Measurements from ENCODE around the gene LHFPL3.

Gene LHFPL3

DNA sequence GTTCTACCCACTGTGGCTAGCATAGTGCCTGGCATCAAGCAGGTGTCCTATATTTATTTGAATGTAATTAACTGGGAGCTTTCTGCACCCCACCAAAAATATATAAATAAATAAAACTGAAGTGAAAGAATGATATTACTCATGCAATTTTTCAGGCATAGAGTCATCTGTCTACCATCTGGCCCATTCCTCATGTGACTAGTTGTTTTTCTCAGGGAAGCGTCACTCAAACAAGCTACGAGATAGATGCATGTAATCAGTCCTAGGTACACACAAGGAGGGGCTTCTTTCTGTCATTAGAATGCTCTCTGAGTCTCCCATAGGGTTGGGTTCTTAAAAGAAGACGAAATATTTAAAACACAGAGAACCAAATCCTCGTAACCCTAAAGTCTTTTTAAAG lies 430.1 kb downstream of the LHFPL3 start:
- no peak for DNase-seq

DNA sequence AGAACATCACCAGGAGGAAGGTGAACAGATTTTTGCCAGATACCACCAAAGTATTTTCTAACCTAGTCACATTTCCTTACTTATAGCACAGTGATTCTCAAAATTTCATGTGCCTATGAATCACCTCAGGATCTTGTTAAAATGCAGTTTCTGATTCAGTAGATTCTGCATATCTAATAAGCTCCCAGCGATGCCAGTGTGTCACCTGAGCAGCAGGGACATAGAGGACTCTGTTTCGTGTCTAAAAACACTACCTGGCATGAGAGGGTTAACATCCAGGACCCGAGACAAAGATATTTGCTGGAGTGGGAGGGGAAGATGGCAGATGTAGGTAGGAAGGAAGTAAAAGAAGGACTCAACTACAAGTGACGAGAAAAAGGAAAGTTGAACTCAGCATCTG lies 433.5 kb downstream of the LHFPL3 start:
- no peak for DNase-seq

DNA sequence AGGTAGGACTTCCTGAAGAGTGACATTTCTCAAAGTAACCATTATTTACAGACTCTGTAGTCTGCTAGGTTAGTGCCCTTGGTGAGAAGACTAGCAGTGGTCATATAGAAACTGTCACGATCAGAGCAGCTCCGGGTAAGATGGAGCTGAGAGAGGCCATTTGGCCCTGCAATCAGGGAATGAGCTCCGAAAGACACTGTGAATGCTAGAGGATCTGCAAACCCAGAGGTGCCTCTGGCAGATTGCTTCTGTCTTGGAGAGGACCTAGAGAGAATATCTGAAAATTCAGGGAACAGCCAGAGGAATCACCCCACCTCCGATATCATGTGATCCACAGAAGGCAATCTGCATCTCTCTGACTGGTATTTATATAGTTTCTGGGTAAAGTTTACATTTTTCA lies 438.7 kb downstream of the LHFPL3 start:
- DNase-seq = no peak

- no peak for DNase-seq
These were observed 439.6 kb downstream of the LHFPL3 start for GRCh38 chr7:104767826-104768536.

- no peak for DNase-seq
These were observed 444.3 kb downstream of the LHFPL3 start for GRCh38 chr7:104772405-104773345.

DNA sequence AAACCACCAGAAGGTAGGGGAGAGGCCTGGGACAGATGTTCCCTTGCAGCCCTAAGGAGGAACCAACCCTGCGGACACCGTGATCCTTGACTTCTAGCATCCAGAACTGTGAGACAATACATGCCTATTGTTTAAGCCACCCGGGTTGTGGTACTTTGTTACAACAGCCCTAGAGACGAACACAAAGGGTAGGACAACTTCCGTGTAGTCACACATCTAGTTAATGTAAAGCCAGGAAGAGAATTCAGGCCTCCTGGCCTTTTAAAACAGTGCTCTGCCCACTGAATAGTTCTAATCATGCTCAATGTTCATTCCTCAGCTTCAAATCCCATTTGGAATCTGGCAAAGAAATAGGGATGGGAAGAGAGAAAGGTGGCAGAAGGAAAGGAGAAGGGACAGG lies 445.4 kb downstream of the LHFPL3 start:
- no peak for DNase-seq

DNA sequence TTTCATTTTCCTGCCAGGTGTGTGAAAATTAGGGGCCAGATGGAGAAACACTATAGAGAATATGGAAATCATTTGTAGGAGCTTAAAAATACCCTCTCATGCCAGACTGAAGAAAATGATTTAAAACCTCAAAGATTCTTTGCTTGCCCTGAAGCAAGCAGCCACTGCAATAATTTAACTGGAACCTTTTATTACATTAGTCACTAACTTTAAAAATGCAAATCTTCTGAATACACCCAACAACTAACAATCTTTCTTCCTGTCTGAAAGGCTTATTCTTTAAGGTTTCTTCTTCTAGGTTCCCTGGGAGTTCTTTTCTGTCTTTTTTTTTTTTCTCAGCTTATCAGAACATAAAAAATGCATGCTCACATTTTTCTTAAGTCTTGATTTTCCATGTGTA lies 447.1 kb downstream of the LHFPL3 start:
- no peak for DNase-seq

DNA sequence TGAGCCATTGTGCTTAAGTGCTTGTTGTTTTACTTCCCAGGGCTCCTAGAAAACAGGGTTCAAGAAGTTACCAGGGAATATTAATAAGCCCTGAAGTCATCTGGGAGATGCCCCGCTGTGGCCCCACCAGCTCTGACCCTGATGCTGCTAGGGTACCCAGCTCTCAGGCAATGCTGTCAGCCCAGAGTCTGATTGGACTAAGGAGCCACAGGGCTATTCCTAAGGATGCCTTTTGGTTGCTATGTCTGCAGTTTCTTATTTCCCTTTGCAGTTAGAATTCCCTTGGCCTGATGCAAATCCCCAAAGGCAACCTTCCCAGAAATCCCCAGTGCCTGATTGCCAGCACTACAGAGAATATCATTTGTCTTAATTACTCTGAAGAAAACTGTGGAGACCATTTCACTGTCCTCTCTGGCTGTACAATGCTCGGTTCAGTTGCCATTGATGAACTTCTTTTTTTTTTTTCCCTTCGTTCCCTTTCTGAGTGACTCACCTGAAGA lies 448.9 kb downstream of the LHFPL3 start:
- no peak for DNase-seq

- DNase-seq = no peak
These were observed 451.5 kb downstream of the LHFPL3 start for GRCh38 chr7:104779888-104780287.

- DNase-seq = peak; percentile 53
These were observed 456.3 kb downstream of the LHFPL3 start for GRCh38 chr7:104784686-104785085.

DNA sequence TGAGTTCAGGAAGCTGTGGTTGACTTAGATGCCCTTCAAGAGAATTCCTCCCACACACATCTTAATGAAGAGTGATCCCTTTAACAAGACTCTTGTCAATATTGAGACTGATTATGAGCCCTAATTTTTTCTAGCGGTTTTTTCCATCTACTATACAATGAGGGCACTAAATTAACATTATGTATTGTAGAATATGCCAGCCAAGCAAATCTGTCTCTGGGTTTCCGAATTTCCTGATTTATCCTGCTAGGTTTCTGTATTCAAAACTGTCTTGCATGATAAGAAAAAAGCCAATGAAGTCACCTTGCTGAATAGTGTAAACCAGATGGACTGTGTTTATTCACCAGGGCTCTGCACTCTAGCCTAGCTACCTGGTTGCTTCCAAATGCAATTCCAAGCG lies 461.4 kb downstream of the LHFPL3 start:
- DNase-seq = no peak

DNA sequence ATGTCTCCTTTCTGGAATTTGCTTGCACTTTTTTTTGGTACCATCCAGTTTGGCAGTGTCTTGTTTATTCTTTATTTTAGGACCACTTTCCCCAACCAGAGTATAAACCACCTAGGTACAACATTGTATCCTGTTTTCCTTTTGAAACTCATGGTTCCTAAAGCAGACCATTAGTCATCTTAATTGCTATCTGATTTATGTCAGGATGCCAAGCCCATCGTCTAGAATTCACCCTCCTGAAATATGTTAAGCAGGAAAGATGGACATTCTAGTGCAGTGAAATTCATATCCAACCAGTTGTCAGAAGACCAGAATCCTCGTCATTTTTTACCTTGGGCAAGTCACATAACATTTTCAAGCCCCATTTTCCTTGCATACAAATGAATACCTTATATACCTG lies 462.0 kb downstream of the LHFPL3 start:
- no peak for DNase-seq

DNA sequence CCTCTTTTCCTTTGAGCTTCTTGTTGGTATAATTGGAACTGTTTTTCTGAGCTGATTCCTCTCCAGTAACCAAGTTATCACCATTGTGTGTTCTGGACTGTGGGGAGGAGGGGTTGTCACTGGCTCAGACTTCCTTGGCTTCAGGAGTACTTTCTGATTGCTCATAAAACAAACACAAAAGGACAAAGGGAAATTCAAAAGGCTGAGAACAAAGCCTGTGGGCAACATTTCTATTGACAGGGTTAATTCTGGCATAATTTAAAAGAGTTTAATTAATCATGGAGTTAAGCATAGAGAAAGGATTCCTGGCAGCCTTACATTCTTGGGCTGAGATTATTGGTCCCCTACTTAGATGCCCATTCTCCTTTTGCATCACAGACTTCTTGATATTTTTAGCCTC lies 462.7 kb downstream of the LHFPL3 start:
- no peak for DNase-seq

DNA sequence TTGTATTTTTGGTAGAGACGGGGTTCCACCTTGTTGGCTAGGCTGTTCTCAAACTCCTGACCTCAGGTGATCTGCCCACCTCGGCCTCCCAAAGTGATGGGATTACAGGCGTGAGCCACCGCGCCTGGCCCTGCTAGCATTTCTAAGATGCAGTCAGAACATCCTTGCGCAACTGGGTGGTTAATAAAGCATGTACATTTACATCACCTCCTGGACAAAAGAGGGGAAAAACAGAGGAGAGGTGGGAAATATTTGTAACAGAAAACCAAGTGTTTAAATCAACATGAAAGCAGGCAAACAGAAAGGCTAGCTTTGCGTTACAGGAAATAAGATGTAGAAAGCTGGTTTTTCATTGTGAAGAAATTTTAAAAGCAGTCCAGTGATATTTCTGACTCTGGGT lies 464.7 kb downstream of the LHFPL3 start:
- DNase-seq = no peak

DNA sequence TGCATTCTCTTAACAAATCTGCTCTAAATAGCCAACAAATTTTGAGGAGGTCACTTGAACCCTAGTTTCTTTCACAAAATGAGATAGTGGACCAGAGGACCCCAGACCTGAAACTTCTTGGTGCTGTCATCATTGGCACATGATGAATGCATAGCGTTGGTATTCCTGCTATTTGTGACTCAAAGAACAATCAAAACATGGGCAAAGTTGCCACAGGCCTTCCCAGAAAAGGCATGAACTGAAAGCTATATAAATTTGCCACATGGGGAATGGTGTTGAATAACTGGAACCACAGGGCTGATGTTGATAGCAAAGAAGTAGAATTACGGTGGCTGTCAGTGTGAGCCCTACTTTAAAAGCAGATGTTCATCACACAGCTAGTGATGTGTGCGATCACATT lies 465.8 kb downstream of the LHFPL3 start:
- DNase-seq = no peak

DNA sequence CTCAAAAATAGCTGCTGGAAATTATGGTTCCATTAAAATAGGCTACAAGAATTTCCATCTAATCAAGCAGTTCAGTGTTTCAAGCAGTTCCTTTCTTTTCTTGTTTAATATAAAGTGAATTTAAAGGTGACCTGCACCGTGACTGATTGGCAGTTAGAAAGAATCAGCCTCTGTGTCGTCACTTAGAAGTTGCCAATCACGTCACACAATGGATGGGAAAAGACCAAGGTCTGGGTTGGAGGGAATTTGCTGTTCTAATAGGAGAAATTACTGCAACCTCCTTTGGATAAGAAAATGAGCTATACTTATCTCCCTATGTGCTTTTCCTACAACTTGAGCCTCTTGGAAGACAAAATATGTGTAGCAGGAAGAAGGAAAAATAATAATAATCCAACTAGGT lies 466.2 kb downstream of the LHFPL3 start:
- DNase-seq = no peak

DNA sequence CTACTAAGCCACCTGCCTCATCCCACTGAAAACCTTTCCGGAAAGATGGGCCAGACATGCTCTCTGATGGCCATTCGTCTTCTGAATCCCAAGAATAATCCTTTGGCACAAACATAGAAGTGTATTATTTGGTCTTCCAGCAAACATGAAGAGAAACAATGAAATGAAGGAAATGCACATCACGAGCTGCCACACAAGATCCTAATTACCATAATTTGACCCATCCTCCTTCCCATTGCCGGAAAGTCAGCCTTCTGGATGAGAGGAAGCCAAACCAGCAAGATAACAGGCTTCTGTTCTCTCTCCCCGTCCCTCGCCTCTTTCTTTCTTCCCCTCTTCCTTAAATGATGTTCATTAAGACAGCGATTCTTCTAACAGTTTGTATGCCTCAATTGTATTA lies 466.7 kb downstream of the LHFPL3 start:
- no peak for DNase-seq

GRCh38 chr7:104795616-104796398 lies 467.4 kb downstream of the LHFPL3 start:
- no peak for DNase-seq

- no peak for DNase-seq
These were observed 471.9 kb downstream of the LHFPL3 start for GRCh38 chr7:104800307-104800706.

DNA sequence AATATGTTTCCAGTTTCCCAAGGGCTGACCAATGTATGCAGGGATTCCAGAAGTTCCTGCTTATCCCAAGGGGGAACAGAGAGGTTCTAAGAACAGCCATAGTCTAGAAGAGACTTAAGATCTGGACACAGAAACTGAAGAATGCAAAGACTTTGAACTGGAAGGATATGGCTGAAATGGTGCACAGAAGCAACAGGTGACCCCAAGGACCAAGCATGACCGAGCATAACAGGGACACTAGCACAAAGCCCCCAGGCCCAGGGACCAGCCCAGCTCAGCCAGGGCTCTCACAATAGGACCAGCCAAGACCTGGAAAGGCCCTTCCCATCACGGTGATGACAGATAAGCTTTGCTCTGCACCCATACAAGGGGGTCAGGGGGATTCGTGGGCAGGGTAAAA lies 472.6 kb downstream of the LHFPL3 start:
- DNase-seq = no peak

DNA sequence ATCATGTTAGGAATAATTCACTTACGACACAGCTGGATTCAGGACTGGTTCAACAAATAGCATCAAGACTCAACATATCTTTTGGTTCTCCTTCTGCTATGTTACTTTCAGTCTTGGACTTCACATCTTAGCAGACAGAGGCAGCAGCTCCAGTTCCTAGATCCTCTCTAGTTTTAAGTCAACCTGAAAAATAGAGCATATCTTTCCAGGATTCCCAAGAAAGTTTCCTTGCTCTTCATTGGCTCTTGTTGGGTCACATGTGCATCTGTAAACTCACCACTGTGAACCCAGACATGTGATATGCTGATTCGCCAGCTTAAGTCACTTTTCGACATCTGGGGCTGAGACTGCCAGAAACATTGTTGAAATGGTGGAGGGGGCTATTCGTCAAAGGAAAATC lies 475.5 kb downstream of the LHFPL3 start:
- no peak for DNase-seq

GRCh38 chr7:104804696-104805095 lies 476.3 kb downstream of the LHFPL3 start:
- no peak for DNase-seq
